CD14-positive monocyte (primary cell): Measurements from ENCODE around the gene HP1BP3. TPM values are rescaled to one million over a fixed set of nuclear protein-coding genes. Genes with fewer than 3 reads are reported as not detected.

Experiments used
- DNase-seq, 3 donors: peaks; one replicate each; pipeline ENCODE4 v3.0.0-alpha.2; 2011 to 2022
- H2AFZ ChIP-seq: 2 replicates; pipeline ENCODE4 v1.6.0; 2012; ENCODE audit warnings: mild to moderate bottlenecking, low read depth, low read length, inconsistent platforms; ENCODE audit not compliant: insufficient read depth, poor library complexity, severe bottlenecking
- H3K27ac ChIP-seq, 2 donors: 1 replicate in 1 of 2; 2 replicates in 1 of 2; pipeline ENCODE4 v1.5.1; 2012 to 2013; ENCODE audit warnings: low read length in 2 of 2, control low read depth in 1 of 2, inconsistent platforms in 1 of 2, low read depth in 1 of 2, mild to moderate bottlenecking in 1 of 2
- H3K27me3 ChIP-seq, 2 donors: one replicate each; pipeline versions ENCODE4 v1.6.0 to v1.6.1; 2011 to 2013; ENCODE audit warnings: low read length in 2 of 2; ENCODE audit not compliant: control insufficient read depth in 2 of 2, insufficient read depth in 2 of 2
- H3K36me3 ChIP-seq, 2 donors: replicated peaks in 1 of 2; 1 replicate in 1 of 2; 2 replicates in 1 of 2; pipeline versions ENCODE4 v1.5.1 to v1.6.1; 2012 to 2013; ENCODE audit warnings: low read length in 2 of 2, control low read depth in 1 of 2, inconsistent platforms in 1 of 2, mild to moderate bottlenecking in 1 of 2; ENCODE audit not compliant: insufficient read depth in 2 of 2, control insufficient read depth in 1 of 2
- H3K4me1 ChIP-seq, 2 donors: 1 replicate in 1 of 2; 2 replicates in 1 of 2; pipeline versions ENCODE4 v1.5.1 to v1.6.1; 2012 to 2013; ENCODE audit warnings: low read length in 2 of 2, control low read depth in 1 of 2, inconsistent platforms in 1 of 2, mild to moderate bottlenecking in 1 of 2, moderate library complexity in 1 of 2; ENCODE audit not compliant: insufficient read depth in 2 of 2, control insufficient read depth in 1 of 2
- H3K4me2 ChIP-seq: replicated peaks from 2 replicates; pipeline ENCODE3; 2012; ENCODE audit warnings: low read length, moderate library complexity, mild to moderate bottlenecking; ENCODE audit not compliant: poor library complexity, severe bottlenecking; ENCODE audit errors: extremely low read depth
- H3K4me3 ChIP-seq, 3 experiments: fragments of 200-600 bp in 1 of 3; sonication (generic) in 1 of 3; replicated peaks in 1 of 3; 1 replicate in 2 of 3; 2 replicates in 1 of 3; pipeline ENCODE4 v1.5.1; 2011 to 2013; ENCODE audit warnings: low read length in 3 of 3, mild to moderate bottlenecking in 3 of 3, control low read depth in 2 of 3, low read depth in 2 of 3, inconsistent platforms in 1 of 3, moderate library complexity in 1 of 3
- H3K79me2 ChIP-seq: 2 replicates; pipeline ENCODE4 v1.6.0; 2012; ENCODE audit warnings: mild to moderate bottlenecking, control low read depth, inconsistent platforms, low read length, moderate library complexity; ENCODE audit not compliant: insufficient read depth
- H3K9ac ChIP-seq: 2 replicates; pipeline ENCODE4 v1.6.0; 2017; ENCODE audit warnings: low read length, mild to moderate bottlenecking; ENCODE audit not compliant: insufficient read depth, poor library complexity, severe bottlenecking
- H3K9me3 ChIP-seq, 2 donors: replicated peaks in 1 of 2; 1 replicate in 1 of 2; 2 replicates in 1 of 2; pipeline versions ENCODE4 v1.5.1 to v1.6.1; 2012 to 2013; ENCODE audit warnings: low read length in 2 of 2, control low read depth in 1 of 2; ENCODE audit not compliant: control insufficient read depth in 1 of 2, insufficient read depth in 1 of 2
- H4K20me1 ChIP-seq: 2 replicates; pipeline ENCODE4 v1.6.0; 2012; ENCODE audit warnings: mild to moderate bottlenecking, low read length, control low read depth, moderate library complexity; ENCODE audit not compliant: insufficient read depth
- H3K27ac Mint-ChIP-seq, 7 donors: one replicate each; pipeline ENCODE4 v1.8.0; 2020; ENCODE audit warnings: mild to moderate bottlenecking in 7 of 7, mixed read lengths in 7 of 7, moderate library complexity in 6 of 7, inconsistent platforms in 2 of 7
- H3K27me3 Mint-ChIP-seq, 3 donors: one replicate each; pipeline ENCODE4 v1.8.0; 2021 to 2022; ENCODE audit warnings: low read depth in 3 of 3, mild to moderate bottlenecking in 3 of 3, mixed read lengths in 3 of 3, moderate library complexity in 3 of 3, inconsistent platforms in 1 of 3
- H3K36me3 Mint-ChIP-seq, 2 donors: one replicate each; pipeline ENCODE4 v1.8.0; 2020; ENCODE audit warnings: mixed read lengths in 2 of 2, inconsistent platforms in 1 of 2, mild to moderate bottlenecking in 1 of 2
- H3K4me1 Mint-ChIP-seq: one replicate; pipeline ENCODE4 v1.8.0; 2020; ENCODE audit warnings: mild to moderate bottlenecking, mixed read lengths
- H3K4me3 Mint-ChIP-seq, 2 donors: one replicate each; pipeline ENCODE4 v1.8.0; 2020; ENCODE audit warnings: mild to moderate bottlenecking in 2 of 2, mixed read lengths in 2 of 2, moderate library complexity in 1 of 2
- H3K9me3 Mint-ChIP-seq, 7 donors: one replicate each; pipeline ENCODE4 v1.8.0; 2020 to 2022; ENCODE audit warnings: mixed read lengths in 7 of 7, mild to moderate bottlenecking in 6 of 7, moderate library complexity in 6 of 7, inconsistent platforms in 2 of 7
- CTCF ChIP-seq: fragments of 200-600 bp; IDR thresholded peaks from one replicate; pipeline ENCODE4 v1.8.0; 2022; ENCODE audit warnings: antibody characterized with exemption, mild to moderate bottlenecking
- WGBS: methylation state at CpG from one replicate; pipeline ENCODE4 v1.1.5; 2013; ENCODE audit warnings: missing lambda C conversion rate; ENCODE audit not compliant: insufficient coverage; 5-methylcytosine and 5-hydroxymethylcytosine counted together
- intact Hi-C, 2 donors: fragments of 100-400 bp; cut with micrococcal nuclease; formaldehyde crosslinking; loops; one replicate each; pipeline versions ENCODE4 v1.15.0 to v1.15.1; 2023
- polyA plus RNA-seq, 3 donors: library from polyadenylated mRNA; depleted of rRNA in 1 of 3; unstranded in 2 of 3; stranded (reverse) in 1 of 3; fragments of 300-500 nt in 2 of 3; fragments of >200 nt in 1 of 3; fragmentation: Illumina TruSeq in 2 of 3; gene quantifications; 1 replicate in 2 of 3; 2 replicates in 1 of 3; pipeline ENCODE4 v1.2.3, GENCODE V29; 2012 to 2021

Gene HP1BP3
- polyA plus RNA-seq, 3 donors: 121 to 137 (median 135) TPM

- Histone ChIP-seq H2AFZ (no peak overlapping the region), H3K36me3 (no peaks in the 10 kb centered on the region), H3K4me2 (no peak overlapping the region), H3K9me3 (no peaks in the 10 kb centered on the region), H3K27ac (no peak overlapping the region), H4K20me1 (no peaks in the 10 kb centered on the region), H3K4me3 (no peak overlapping the region), H3K4me1 (no peaks in the 10 kb centered on the region), H3K27me3 (peaks cover 4 to 25% of the 10 kb centered on the region in 2 donors), H3K79me2 (no peaks in the 10 kb centered on the region), H3K9ac (no peak overlapping the region)
- no peak for TF ChIP-seq CTCF
- Mint-ChIP-seq H3K9me3 (peaks cover 0 to 5% (median 0%) of the 10 kb centered on the region in 7 donors), H3K4me1 (no peaks in the 10 kb centered on the region), H3K4me3 (no peak overlapping the region), H3K36me3 (no peaks in the 10 kb centered on the region), H3K27me3 (peaks cover 20 to 33% (median 23%) of the 10 kb centered on the region in 3 donors), H3K27ac (no peak overlapping the region)
- intact Hi-C loops: no loop called here
- no peak for DNase-seq
- 92% methylated on average over 16 of the region's 17 CpGs for WGBS
Measured at GRCh38 chr1:20724364-20725188, 62.5 kb downstream of the HP1BP3 start.

- Histone ChIP-seq H3K27ac (no peak overlapping the region), H3K9ac (no peak overlapping the region), H3K4me3 (no peak overlapping the region), H3K36me3 (no peaks in the 10 kb centered on the region), H3K4me2 (no peak overlapping the region), H3K9me3 (no peaks in the 10 kb centered on the region), H3K79me2 (no peaks in the 10 kb centered on the region), H4K20me1 (no peaks in the 10 kb centered on the region), H3K4me1 (no peaks in the 10 kb centered on the region), H2AFZ (no peak overlapping the region), H3K27me3 (peaks cover 2 to 25% of the 10 kb centered on the region in 2 donors)
- Mint-ChIP-seq H3K4me1 (peaks cover 2% of the 10 kb centered on the region), H3K36me3 (peaks cover 0 to 1% of the 10 kb centered on the region in 2 donors), H3K9me3 (peaks cover 0 to 5% (median 0%) of the 10 kb centered on the region in 7 donors), H3K27me3 (peaks cover 21 to 33% (median 22%) of the 10 kb centered on the region in 3 donors), H3K27ac (peak overlapping the region in 1 of 7 donors; percentile 36), H3K4me3 (no peak overlapping the region)
- intact Hi-C loops: no loop called here
- WGBS: 95% methylated on average over 35 of the region's 35 CpGs
- DNase-seq: no peak
- no peak for TF ChIP-seq CTCF
Measured at GRCh38 chr1:20723537-20724363, 63.4 kb downstream of the HP1BP3 start.
